ENCODE results near the gene TNS3.

DNA sequence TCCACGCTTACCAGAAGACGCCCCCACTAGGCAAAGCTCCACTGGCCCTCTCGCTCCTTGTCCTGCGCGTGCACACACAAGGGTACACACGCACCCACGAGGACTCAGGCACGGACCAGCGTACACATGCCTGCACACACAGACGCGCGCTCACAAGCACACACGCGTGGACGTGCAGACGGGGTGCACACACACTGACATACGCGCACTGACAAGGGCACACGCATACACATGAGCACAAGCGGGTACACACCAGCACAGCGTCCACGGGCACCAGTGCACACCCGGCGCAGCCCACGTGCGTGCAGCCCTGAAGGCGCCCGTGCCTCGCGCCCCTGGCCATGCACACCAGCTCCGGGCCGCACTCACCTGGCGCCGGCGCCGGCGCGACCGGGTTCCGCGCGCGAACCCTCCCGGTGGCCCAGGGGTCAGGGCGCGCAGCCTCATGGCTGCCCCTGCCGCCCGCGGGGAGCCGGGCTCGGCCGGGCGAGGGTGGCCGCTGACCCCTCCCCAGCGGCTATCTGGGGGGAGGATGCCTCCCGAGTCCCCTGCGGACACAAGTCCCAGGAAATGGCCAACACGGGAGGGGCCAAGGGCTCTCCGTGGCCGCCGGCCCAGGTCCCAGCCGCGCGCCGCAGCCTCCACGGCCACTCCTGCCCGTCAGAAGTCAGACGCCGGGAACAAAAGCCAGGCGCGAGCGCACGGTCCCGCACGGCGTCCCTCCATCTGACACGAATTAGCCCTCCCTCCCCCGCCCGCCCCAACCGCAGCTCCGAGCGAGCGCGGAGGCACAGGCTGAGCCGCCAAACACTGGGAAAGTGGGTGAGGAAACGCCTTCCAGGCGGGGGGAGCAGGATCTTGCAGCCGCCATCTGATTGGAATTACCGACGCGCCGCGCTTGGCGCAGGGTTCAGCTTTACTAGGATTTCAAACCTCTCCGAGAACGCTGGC is 45.0 kb downstream of the TNS3 start:
- TF ChIP-seq, protein P1, sequence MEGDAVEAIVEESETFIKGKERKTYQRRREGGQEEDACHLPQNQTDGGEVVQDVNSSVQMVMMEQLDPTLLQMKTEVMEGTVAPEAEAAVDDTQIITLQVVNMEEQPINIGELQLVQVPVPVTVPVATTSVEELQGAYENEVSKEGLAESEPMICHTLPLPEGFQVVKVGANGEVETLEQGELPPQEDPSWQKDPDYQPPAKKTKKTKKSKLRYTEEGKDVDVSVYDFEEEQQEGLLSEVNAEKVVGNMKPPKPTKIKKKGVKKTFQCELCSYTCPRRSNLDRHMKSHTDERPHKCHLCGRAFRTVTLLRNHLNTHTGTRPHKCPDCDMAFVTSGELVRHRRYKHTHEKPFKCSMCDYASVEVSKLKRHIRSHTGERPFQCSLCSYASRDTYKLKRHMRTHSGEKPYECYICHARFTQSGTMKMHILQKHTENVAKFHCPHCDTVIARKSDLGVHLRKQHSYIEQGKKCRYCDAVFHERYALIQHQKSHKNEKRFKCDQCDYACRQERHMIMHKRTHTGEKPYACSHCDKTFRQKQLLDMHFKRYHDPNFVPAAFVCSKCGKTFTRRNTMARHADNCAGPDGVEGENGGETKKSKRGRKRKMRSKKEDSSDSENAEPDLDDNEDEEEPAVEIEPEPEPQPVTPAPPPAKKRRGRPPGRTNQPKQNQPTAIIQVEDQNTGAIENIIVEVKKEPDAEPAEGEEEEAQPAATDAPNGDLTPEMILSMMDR (IDR thresholded peaks at IDR 0.05): no peak
- no peak for TF ChIP-seq EZH2 (IDR thresholded peaks at IDR 0.05; ENCODE audit: borderline replicate concordance, insufficient read depth, low read depth, low read length, poor library complexity, severe bottlenecking)

Data from B cell (primary cell).